ENCODE data around the gene NLRP3. TPM values are rescaled to one million over a fixed set of nuclear protein-coding genes. Genes with fewer than 3 reads are reported as not detected.
"Not testable (repeated sequence)": the region's sequence is repeated elsewhere in the genome, so short reads cannot be mapped to it uniquely, and the experiment has no call there.

NLRP3 gene
- total and polyA plus RNA-seq, 8 donors: 0.09 to 3.8 (median 0.52) TPM

DNA sequence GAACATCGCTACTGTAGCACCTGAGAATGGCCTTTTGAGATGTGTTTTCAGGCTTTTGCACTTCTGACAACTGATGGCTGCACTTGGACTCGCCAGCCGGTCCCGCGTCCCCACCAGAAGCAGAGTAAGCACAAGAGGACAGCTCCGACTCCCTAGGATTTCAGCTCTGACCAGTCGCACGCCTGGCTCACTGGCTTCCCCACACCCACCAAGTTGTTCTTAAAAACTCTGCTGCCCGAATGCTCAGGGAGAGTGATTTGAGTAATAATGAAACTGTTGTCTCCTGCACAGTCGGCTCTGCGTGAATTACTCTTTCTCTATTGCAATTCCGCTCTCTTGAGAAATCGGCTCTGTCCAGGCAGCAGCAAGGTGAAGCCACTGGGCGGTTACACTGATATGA lies 40.2 kb upstream of the NLRP3 start:
- Histone ChIP-seq H3K36me3 (no peaks in the 10 kb centered on the region), H3K27ac (no peak overlapping the region), H3K27me3 (peaks cover 0 to 8% (median 0%) of the 10 kb centered on the region in 4 donors), H3K4me3 (no peak overlapping the region), H3K4me1 (no peaks in the 10 kb centered on the region), H3K9me3 (no peaks in the 10 kb centered on the region)
- TF ChIP-seq, protein P1, sequence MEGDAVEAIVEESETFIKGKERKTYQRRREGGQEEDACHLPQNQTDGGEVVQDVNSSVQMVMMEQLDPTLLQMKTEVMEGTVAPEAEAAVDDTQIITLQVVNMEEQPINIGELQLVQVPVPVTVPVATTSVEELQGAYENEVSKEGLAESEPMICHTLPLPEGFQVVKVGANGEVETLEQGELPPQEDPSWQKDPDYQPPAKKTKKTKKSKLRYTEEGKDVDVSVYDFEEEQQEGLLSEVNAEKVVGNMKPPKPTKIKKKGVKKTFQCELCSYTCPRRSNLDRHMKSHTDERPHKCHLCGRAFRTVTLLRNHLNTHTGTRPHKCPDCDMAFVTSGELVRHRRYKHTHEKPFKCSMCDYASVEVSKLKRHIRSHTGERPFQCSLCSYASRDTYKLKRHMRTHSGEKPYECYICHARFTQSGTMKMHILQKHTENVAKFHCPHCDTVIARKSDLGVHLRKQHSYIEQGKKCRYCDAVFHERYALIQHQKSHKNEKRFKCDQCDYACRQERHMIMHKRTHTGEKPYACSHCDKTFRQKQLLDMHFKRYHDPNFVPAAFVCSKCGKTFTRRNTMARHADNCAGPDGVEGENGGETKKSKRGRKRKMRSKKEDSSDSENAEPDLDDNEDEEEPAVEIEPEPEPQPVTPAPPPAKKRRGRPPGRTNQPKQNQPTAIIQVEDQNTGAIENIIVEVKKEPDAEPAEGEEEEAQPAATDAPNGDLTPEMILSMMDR (IDR thresholded peaks at IDR 0.05): no peak
- FAIRE-seq: no peak
- 79 to 83% methylated on average over 14 of the region's 14 CpGs for WGBS, 2 donors
- no peak for ATAC-seq
- DNase-seq: no peak
- intact Hi-C loops (cut with DNase I): no loop called here

DNA sequence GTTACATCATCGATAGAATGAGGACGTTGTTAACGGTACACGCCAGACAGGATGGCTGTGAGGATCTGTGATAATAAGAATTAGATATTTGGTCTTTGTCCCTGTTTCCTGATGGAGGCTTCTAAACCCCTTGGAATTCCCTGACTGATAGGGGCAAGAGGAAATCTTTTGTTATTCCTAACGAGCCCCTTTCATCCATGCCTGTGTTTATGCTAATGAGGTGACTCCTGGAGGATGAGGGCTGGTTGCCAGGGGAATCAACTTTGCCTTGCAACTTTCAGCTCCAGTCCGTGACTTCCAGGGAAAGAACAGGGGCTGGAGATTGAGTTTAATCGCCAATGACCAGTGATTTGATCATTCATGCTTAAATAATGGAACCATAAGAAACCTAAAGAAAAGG lies 39.3 kb upstream of the NLRP3 start:
- Histone ChIP-seq H3K27ac (no peak overlapping the region), H3K9me3 (no peaks in the 10 kb centered on the region), H3K4me1 (no peaks in the 10 kb centered on the region), H3K4me3 (no peak overlapping the region), H3K36me3 (no peaks in the 10 kb centered on the region), H3K27me3 (peaks cover 0 to 8% (median 0%) of the 10 kb centered on the region in 4 donors)
- FAIRE-seq (no peak), DNase-seq (no peak), ATAC-seq (no peak)
- 32 to 36% methylated on average over 7 of the region's 7 CpGs for WGBS, 2 donors
- TF ChIP-seq, protein P1 (IDR thresholded peaks at IDR 0.05): no peak
- intact Hi-C loops (cut with DNase I): no loop called here

DNA sequence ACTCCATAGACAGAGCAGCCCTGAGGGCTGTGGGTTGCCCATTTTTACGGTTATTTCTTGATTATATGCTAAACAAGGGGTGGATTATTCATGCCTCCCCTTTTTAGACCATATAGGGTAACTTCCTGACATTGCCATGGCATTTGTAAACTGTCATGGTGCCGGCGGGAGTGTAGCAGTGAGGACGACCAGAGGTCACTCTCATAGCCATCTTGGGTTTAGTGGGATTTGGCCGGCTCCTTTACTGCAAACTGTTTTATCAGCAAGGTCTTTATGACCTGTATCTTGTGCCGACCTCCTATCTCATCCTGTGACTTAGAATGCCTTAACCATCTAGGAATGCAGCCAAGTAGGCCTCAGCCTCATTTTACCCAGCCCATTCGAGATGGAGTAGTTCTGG lies 38.3 kb upstream of the NLRP3 start:
- 59% methylated on average over 7 of the region's 7 CpGs for WGBS, 2 donors
- FAIRE-seq; intact Hi-C loops (cut with DNase I); H3K4me1 ChIP-seq; H3K4me3 ChIP-seq; ATAC-seq; H3K36me3 ChIP-seq; DNase-seq; H3K27me3 ChIP-seq; H3K27ac ChIP-seq; H3K9me3 ChIP-seq: not testable (repeated sequence)

DNA sequence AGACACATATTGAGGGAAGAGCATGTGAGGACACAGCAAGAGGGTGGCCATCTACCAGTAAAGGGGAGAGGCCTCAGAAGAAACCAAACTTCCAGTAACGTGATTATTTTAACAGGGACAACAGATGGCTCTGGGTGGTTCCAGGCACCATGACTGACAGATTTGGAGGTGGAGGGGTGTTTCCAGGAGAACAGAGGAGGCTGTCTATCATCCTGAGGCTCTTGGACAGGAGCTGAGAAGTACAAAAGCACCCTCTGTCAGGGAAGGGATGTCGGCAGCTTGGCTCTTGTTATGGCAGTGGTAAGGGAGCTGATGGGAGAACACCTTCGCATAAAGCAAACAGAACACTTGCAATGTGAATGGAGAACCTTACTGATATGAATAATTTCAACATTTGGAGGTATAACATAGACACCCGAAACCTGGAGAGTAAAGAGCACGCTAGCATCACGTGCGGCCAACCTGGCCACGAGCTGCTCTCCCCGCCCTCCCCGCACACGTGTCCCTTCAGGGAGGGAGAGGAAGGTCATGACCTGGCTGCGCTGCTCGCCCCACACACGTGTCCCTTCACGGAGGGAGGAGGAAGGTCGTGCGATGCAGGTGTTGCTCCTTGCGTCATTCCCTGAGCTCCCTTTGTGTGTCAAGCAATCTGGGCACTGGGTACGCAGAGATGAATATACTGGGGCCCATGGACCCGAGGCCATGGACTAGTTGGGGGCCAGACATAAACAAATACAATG lies 37.5 kb upstream of the NLRP3 start:
- TF ChIP-seq, protein P1 (IDR thresholded peaks at IDR 0.05): no peak
- no peak for ATAC-seq
- no peak for FAIRE-seq
- no peaks in the 10 kb centered on the region for H3K36me3 ChIP-seq
- no peaks in the 10 kb centered on the region for H3K9me3 ChIP-seq
- peaks cover 0 to 8% (median 0%) of the 10 kb centered on the region in 4 donors for H3K27me3 ChIP-seq
- no peaks in the 10 kb centered on the region for H3K4me1 ChIP-seq
- intact Hi-C loops (cut with DNase I): no loop called here
- H3K4me3 ChIP-seq: no peak overlapping the region
- H3K27ac ChIP-seq: no peak overlapping the region
- DNase-seq: no peak
- 67 to 77% methylated on average over 20 of the region's 20 CpGs for WGBS, 2 donors

DNA sequence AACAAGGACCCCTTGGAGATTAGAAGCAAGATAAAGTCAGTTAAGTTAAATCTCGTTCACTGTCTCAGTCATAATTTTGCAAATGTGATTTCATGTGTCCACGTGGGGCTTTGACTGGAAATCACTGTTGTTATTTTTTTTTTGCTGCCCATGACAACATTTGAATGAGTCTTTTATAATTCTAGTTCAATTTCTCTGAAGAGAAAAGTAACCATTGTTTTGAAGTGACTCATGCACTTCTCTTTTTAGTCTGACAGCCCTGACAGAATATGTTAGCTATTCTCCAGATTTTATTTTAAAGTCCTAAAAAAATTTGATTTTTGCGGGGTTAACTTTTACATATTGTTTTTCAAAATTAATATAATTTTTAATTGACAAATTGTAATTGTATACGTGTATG lies 30.7 kb upstream of the NLRP3 start:
- no peaks in the 10 kb centered on the region for H3K36me3 ChIP-seq
- H3K4me1 ChIP-seq: no peaks in the 10 kb centered on the region
- 55 to 65% methylated on average over 4 of the region's 4 CpGs for WGBS, 2 donors
- H3K9me3 ChIP-seq: no peaks in the 10 kb centered on the region
- DNase-seq (no peak), FAIRE-seq (no peak), ATAC-seq (no peak)
- H3K4me3 ChIP-seq: no peak overlapping the region
- TF ChIP-seq, protein P1 (IDR thresholded peaks at IDR 0.05): no peak
- intact Hi-C loops (cut with DNase I): no loop called here
- peaks cover 0 to 4% (median 0%) of the 10 kb centered on the region in 4 donors for H3K27me3 ChIP-seq
- no peak overlapping the region for H3K27ac ChIP-seq

Measured in pancreas (tissue), 10 donors.